Lower leg skin (tissue), 3 donors: ENCODE measurements around the gene TMEM187.

Source experiments
- CTCF ChIP-seq, 3 donors: fragments of 450-650 bp; IDR thresholded peaks; one replicate each; pipeline ENCODE4 v1.5.1; 2016; ENCODE audit warnings: antibody characterized with exemption in 3 of 3, mild to moderate bottlenecking in 3 of 3, moderate library complexity in 2 of 3
- POLR2A ChIP-seq, 2 donors: fragments of 450-650 bp; IDR thresholded peaks; one replicate each; pipeline ENCODE4 v1.6.1; 2016 to 2017; ENCODE audit warnings: antibody characterized with exemption in 2 of 2, mild to moderate bottlenecking in 1 of 2, moderate library complexity in 1 of 2

- TF ChIP-seq POLR2A (IDR thresholded peaks at IDR 0.05) (no peak), CTCF (IDR thresholded peaks at IDR 0.05) (no peak)
Observed at GRCh38 chrX:154018518-154019060, 46.0 kb downstream of the TMEM187 start.
